ENCODE results near the gene C1QTNF1.

Gene C1QTNF1, protein sequence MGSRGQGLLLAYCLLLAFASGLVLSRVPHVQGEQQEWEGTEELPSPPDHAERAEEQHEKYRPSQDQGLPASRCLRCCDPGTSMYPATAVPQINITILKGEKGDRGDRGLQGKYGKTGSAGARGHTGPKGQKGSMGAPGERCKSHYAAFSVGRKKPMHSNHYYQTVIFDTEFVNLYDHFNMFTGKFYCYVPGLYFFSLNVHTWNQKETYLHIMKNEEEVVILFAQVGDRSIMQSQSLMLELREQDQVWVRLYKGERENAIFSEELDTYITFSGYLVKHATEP

DNA sequence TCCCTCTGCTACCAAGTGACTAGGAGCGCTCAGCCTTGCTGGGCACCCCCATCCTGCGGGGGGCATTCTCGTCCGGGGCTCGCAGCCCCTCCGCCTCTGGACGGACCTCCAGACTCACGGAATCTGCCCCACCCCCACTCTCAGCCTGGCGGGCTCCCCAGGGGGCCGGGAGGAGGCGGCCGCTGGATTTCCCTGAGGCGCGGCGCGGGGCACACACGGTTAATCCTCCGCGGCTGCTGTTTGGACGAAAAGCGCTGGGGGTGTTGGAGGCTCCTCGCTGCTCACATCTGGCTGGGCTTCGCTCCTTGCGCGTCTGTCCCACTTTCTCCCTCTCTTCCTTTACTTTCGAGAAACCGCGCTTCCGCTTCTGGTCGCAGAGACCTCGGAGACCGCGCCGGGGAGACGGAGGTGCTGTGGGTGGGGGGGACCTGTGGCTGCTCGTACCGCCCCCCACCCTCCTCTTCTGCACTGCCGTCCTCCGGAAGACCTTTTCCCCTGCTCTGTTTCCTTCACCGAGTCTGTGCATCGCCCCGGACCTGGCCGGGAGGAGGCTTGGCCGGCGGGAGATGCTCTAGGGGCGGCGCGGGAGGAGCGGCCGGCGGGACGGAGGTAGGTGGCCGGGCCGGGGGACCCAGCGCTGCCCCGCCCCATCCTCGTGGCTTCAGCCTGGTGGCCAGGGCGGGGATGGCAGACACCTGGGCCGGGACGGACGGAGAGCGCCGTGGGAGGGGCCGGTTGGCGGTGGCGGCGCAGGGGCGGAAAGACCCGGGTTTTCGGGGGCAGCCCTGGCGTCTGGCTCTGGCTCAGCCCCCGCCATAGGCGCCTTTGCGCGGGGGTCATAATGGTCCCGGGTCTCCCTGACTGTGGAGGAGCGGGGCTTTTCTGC lies at the start of gene C1QTNF1:
TSS of gene C1QTNF1 (plus strand) at position 284 of the 886 bp plus-strand sequence. CDS start 19,800 bp downstream, outside the sequence.
- no peak for DNase-seq (ENCODE audit: low read depth)

DNA sequence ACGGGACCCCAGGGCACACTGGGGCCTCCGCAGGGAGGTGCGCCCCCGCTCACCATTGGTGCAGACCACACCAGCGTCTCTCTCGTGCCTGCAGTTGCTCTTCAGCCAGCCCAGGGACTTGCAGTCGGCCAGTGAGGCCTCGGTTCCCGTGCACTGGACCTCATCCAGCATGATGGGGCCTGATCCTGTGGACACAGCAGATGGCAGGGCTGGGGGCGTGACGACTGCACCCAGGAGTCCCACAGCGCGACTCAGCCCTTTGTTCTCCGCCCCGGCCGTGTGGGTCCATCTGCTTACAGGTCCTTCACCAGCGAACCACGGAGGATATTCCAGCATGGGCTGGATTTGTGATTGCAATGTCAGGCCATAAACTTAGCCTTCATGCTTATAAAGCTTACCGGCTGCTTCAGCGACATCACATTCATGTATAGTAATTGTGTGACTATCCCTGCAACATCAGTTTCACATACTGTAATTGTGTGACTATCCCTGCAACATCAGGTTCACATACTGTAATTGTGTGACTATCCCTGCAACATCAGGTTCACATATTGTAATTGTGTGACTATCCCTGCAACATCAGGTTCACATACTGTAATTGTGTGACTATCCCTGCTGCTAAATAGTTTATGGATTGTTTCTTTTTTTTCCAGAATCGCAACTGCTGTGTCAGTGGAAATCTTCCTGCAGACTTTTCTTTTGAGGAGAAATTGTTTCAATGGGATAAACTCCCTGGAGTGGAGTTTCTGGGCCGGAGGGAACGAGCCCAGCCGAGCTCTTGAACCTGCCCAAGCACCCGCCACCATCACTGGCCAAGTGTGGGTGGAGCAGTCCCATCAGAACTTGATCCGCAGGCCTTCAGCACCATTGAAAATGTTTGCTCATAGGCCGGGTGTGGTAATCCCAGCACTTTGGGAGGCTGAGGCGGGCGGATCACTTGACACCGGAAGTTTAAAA lies 49.1 kb upstream of the C1QTNF1 start:
- DNase-seq (ENCODE audit: low read depth), result no peak

DNA sequence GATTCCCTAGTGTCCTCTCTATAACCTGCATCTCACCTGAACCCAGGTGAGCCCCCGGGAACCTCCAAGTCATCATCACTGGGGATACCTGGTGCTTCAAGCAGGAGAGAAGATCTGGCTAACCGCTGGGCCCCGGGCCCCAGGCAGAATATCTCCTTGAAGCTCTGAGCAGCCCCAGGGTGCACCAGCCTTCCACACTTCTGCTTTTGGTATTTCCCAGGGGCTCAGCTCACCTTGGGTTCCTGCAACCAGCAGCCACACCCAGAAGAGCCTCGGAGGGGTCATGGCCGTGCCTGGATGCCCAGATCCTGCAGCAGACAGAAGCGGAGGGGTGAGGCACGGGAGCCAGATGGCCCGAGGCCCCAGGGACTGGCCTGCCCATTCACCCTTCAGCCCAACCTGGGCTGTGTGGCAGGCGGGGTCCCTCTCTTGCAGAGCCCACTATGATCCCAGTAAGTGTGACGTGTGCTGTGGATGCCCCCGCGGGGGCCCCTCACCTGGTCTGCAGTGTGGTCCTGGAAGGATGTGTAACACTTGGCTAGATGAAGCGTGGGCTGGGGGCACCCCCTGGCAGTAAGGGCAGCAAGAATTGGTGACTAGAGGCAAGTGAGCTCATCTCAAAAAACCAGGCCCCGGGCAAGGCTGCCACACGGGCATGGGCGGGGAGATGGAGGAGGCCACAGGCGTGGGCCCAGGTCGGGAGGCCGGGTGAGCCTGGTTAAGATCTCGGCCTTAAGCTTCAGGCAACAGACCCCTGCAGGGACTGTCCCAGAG lies 46.9 kb upstream of the C1QTNF1 start:
- DNase-seq (ENCODE audit: low read depth), result no peak

DNA sequence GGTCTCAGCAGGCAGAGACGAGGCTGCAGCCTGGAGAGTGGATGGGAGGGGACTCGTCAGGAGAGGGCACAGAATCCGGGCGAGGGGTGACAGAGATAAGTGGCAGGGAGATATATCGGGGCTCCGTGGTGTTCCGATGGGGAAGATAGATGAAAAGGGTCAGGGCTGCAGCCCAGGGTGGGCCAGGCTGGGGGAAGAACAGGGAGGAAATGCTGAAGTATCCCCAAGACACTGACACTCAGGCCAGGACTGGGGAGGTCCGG lies 46.4 kb upstream of the C1QTNF1 start:
- DNase-seq (ENCODE audit: low read depth), result no peak

DNA sequence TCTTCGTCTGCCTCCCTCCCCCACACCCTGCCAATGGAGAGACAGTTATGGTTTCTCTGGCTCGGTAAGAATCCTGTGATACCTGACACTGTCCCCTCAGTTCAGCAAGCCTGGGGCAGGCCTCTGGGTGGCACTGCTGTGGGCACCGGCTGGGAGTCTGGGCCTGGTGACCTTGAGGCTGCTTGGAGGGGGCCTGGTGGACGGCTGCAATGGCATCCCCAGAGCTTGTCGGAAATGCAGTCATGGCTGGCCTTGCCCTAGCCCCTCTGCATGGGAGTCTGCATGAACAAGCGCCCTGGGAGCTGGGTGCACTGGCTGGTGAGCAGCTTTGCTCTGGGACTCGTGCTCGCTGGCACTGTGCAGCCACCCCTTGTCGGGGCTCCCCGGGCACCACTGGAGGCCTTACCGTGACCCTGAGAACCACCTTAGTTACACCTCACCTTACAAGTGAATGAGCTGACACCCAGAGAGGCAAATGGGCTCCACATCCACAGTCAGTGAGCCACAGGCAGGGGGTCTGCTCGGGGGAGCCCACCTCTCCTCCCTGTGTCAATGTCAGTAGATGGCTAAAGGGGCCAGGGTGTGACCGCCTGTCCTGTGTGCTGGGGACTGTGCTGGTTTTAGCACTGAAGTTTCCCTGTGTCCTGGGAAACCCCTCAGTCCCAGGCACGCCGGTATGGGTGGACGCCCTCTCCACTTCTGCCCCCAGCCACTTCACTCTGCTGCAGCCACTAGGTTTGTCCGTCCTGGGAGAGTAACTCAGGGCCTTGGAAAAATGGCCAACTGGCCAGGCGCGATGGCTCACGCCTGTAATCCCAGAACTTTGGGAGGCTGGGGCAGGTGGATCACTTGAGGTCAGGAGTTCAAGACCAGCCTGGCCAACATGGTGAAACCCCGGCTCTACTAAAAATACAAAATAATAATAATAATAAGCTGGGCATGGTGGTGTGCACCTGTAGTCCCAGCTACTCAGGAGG lies 45.7 kb upstream of the C1QTNF1 start:
- DNase-seq (ENCODE audit: low read depth), result no peak

DNA sequence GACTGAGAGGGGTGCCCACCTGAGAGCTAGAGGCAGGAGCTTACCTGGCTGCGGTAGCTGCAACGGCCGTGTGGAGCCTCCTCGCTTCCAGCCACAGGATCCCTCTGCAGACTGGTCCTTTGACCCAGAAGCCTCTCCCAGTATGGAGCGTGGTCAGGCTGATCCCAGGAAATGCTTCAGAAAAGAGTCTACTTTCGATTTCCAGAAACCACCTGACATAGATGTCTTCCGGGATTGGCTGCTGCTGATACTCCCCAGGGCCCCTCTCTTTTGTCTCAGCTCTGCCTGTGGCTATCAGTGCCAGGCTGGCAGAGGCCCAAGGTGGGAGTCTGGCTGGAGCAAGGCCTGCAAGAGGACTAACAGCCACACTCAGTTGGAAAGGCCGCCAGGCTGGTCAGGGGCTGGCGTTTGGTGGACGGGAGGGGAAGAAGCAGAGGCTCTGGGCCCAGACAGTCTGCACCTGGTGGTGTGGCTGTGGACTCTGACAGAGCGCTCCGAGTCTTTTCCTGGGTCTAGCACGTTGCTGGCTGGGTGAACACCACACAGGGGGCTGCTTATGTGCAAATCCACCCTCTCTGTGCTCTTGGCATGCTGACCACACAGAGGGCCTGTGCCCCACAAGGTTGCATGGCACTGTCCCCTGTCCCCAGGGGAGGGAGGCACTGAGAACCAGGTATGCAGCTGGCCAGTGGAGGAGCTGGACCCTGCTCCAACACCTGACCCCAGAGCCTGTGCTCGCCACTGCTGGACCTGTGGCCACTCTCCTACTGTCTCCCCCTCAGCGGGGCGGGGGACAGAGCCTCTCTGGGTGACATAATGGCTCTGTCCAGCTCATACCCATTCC lies 44.0 kb upstream of the C1QTNF1 start, which contains the start of gene LGALS3BP:
TSS of gene LGALS3BP (minus strand) at position 144 of the 844 bp plus-strand sequence. CDS start 2,732 bp downstream, outside the sequence.
- no peak for DNase-seq (ENCODE audit: low read depth)

DNA sequence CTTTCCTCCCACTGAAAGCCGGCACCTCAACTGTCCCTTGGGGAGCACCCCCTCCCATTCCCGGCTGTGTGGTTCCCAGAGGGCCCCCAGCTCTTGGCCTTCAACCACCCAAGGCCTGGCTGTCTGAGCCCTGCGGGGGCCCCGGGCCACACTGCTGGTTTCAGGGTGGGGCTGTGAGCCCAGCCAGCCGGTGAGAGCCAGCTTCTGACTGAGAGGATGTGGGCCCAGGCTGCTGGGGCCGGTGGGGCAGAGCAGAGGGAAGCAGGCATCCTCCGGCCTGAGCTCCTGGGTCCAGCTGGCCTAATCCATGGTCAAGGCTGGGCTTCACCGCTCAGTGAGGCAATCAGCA lies 43.4 kb upstream of the C1QTNF1 start:
- DNase-seq (ENCODE audit: low read depth), result no peak

DNA sequence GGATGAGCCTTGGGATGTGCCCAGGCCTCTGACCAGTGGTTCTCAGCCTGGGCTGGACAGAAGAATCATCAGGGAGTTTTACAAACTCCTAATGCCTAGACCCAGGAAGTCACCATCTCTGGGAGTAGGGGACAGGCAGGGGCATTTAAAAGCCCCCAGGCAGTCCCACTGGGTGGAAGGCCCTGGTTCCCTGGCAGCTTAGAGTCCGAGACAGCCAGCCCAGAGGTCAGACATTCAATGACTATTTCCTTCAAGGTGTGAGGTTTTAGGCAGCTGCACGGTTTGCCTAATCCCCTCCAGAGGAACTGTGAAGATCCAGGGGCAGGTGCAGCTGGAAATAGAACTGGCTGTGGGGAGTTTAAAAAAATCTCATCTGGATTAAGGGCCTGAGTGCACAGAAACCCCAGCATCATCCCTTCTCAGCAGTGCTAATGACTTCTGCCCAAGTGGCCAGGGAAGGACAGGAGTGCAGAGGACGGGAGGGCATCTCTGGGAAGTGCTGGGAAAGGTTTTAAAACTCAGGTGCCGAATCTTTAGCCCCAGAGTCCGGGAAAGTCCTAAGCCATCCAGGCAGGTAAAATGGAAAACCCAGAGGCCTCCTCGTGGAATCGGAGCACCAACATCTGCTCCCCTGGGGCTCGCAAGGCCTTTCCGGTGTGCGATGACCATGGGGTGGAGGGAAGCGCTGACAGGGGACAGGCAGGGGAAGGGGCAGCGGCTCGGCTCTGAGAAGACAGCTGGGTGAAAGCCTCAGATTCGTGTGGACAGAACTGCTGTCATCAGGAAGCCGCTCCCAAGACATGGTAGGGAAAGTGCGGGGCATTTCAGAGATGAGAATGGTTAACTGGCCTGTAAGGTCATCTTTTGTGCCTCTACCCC lies 42.7 kb upstream of the C1QTNF1 start:
- DNase-seq (ENCODE audit: low read depth), result no peak

DNA sequence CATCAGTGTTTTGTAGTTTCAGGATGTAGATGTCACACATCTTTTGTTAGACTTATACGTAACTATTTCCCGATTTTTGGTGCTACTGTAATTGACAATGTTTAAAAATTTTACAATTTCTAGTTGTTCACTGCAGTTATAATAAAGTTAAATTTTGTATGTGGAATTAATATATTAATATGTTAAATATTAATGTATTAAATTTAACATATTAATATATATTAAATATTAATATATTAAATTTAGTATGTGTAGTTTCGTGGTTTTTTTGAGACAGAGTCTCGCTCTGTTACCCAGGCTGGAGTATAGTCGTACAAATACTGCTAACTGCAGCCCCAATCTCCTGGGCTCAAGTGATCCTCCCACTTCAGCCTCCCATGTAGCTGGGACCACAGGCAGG lies 38.6 kb upstream of the C1QTNF1 start:
- DNase-seq (ENCODE audit: low read depth), result no peak

DNA sequence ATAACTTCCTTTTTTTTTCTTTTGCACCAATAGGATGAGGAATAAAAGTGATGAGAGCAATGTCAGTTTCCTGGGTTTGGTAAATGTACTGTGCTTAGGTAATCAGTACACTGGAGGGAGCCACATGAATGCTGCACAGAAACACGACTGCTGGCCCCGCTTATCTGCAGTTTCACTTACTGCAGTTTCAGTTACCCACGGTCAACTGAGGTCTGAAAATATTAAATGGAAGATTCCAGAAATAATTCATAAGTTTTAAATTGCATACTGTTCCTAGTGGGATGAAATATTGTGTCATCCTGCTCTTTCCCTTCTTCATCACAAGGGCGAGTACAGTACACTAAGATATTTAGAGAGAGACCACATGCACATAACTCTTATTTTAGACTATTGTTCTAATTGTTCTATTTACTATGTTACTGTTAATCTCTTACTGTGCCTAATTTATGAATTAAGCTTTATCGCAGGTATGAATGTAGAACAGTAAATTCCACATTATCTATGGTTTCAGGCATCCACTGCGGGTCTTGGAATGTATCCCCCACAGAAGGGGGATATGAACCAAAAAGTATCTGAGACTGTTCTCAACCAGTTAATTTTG lies 37.8 kb upstream of the C1QTNF1 start:
- no peak for DNase-seq (ENCODE audit: low read depth)

DNA sequence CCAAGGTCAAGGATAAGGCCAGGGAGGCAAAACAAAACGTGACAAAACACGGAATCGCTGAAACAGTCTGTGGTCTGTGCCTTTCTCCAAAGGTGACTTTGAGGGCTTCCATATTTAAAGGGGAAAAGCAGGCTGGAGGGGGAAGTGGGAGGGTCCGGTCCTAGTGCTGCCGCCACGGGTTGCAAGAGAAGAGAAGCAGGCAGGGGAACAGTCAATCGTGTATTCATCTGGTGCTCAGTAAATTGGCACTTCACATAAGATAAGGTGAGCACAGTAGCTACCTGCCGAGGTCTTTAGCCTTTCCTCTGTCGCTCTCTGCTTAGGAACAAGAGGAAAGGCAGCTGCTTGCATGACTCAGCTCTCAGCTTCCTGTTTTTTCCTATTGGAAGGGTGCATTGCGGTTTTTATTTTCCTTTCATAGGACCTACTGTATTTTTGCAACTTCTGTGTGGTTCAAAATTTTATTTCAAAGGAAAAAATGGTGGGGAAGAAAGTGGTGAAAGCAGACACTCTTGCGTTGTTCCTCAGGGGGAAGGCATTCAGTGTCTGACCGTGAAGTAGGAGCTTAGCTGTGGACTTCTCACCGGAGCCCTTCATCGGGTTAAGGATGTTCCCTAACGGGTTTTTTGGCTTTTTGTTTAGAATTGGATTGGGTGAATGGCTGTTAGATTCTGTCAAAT lies 37.2 kb upstream of the C1QTNF1 start:
- no peak for DNase-seq (ENCODE audit: low read depth)

DNA sequence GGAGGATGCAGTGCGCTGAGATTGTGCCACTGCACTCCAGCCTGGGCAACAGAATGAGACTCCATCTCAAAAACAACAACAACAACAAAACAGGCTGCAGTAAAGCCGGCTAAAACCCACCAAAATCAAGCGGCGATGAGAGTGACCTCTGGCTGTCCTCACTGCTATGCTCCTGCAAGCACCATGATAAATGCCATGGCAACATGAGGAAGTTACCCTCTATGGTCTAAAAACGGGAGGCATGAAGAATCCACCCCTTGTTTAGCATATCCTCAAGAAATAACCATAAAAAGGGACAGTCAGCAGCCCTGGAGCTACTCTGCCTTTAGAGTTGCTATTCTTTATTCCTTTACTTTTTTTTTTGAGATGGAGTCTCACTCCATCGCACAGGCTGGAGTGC lies 35.8 kb upstream of the C1QTNF1 start:
- DNase-seq (ENCODE audit: low read depth), result no peak

DNA sequence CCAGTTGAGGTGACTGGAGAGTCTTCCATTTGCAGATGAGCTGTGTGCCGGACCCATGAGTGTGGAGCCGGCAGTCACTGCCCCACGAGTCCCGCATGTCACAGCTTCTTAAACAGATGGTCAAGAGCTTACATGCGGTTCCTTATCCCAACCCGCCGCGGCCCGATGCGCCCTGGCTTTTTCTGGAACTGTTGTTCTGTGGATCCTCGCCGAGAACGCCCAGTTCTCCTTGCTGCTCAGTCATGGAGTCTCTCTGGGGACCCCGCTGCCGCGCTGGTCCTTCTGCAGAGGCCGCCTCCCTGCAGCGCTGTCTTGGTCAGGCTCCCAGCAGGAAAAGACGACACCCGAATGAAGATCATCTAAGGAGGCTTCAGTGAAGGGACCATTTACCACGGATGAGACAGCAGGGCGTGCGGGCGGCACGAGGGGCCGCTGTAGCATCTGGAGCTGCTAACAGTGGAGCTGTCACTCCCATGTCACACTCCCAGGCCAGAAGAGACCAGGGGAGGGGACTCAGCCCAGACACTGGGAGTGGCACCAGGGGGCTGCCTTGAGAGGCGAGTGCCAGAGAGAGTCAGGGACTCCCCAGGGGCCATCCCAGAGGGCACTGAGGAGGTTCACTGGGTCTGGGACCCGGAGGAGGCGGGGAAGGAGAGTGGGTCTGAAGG lies 33.5 kb upstream of the C1QTNF1 start:
- DNase-seq (ENCODE audit: low read depth), result no peak

DNA sequence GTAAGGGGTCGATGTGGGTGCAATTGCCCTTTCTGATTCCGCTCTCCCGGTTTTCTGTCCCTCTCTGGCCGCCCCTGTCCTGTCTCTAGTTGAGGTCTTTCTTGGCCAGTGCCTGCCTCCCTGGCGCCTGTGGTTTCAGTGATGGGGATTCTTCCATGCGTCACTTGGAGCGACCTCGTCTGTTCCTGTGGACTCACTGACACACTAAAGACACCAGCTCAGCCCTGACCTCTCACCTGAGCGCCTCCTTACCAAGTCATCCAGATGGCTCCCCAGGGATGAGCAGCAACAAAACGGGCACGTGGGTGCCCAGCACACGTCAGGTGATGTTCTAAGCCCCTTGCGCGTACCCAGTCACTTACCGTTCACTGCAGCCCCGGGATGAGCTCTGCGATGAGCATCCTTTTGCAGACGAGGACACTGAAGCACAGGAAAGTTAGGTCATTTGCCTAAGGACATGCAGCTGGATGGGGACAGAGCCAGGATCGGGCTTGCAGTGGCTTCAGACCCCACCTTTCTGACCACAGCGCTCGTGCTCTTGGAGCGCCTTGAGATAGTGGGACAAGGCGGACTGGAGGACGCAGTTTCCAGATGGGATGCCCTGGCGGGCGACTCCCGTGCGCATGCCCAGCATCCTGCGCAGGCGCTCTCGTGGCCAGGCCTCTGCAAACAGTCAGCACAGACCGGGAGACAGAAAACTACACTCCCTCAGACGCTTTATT lies 32.8 kb upstream of the C1QTNF1 start:
- no peak for DNase-seq (ENCODE audit: low read depth)

DNA sequence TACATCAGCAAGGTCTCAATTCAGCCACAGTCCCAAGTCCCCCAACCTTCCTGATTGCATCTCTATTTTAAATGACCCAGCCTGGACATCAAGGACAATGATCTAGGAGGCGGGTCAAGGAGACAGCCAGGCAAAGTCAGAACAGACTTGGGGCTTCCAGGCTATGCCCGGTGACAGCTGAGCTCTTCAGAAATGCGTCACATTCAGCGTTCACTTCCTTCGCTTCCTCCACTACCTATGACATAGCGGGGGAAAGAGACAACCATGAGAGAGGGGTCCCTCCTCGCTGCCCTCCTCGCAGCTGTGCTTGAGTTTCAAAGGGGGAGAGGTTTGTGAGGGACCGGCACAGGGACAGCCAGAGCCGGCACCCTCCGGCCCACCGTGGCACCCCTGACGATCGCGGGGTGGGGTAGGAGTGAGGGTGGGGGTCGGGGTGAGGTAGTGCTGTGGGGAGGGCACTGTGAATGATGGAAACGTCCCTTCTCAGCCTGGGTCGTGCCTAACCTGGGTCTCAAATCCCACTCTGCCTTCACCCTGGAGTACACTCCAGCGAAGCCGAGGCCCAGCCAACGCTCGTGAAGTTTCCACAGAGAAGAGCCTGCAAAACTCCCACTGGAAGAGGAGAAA lies 31.9 kb upstream of the C1QTNF1 start:
- DNase-seq (ENCODE audit: low read depth), result no peak
